Measurements from ENCODE around the gene PPP2R5C.
"Not testable (repeated sequence)": the region's sequence is repeated elsewhere in the genome, so short reads cannot be mapped to it uniquely, and the experiment has no call there.

Gene PPP2R5C

DNA sequence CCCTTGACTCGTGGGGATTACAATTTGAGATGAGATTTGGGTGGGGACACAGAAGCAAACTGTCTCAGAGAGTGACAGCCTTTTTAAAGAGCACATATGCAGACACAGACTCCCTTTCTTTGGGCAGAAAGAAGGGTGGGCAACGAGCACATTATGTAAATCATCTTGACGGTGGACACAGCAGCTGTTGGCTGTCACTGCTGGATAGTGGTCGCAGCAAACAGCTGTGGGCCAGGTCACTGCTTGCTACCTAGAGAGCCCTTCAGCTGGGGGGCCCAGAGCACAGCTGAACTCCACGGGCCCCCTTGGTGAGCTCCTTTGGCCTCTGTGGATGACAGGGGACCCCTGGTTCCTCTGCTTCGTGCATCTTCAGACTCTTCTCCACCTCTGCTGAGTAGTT is 23.1 kb downstream of the PPP2R5C start:
- no peak for DNase-seq

DNA sequence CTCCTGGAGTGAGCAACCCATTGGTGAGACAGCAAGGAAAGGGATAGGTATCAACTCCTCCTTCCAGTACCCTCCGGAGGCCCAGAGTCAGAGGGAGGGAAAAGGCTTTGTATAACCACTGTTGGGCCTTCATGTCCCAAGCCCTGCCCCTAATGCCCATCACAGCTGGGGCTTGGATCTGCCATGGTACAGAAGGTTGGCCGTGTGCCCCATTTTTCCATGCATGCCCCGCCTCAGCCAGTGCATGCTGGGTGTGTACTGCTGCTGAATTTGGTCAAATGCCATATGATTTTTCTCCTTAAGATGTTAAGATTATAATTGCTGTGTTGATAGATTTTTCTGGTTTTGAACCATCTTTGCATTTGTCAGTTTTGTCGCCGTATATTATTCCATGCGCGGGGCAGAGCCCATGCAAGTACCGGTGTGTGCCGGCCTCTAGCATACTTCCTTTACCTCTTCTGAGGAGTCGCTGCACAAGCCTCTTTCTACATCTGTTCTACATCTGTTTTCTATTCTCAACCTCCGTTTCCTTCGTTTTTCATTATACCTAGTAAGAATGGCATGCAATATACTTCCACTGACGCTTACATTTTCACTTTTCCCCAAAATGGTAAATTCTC is 26.6 kb downstream of the PPP2R5C start:
- DNase-seq: no peak

DNA sequence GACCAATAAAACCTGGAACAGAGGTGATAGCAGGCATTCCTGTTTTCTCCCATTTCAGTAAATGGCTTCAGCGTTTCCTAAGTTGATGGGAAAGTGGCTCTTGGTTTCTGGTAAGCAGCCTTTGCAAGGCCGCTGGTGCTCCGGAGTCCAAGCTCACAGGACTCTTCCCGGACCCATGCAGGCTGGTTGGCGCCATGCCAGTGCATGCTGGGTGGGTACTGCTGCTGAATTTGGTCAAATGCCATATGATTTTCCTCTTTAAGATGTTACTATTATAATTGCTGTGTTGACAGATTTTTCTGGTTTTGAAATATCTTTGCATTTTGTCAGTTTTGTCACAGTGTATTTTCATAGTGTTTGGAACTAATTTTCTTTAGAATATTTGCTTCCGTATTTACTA is 27.7 kb downstream of the PPP2R5C start:
- DNase-seq: no peak

DNA sequence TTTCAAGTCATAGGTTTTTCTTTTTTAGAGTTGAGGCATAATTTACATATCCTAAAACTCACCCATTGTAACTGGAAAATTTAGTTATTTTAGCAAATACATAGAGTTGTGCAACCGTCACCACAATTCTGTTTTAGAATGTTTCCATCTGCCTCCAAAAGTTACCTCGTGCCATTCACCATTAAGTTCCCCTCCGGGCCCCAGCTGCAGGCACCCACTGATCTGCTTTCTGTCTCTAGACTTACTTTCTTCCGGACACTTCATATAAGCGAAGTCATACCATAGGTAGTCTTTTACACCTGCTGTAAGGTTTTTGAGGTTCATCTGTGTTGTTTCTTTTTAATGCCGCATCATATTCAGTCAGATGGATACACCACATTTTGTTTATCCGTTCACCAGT is 28.7 kb downstream of the PPP2R5C start:
- DNase-seq: peak; percentile 77

DNA sequence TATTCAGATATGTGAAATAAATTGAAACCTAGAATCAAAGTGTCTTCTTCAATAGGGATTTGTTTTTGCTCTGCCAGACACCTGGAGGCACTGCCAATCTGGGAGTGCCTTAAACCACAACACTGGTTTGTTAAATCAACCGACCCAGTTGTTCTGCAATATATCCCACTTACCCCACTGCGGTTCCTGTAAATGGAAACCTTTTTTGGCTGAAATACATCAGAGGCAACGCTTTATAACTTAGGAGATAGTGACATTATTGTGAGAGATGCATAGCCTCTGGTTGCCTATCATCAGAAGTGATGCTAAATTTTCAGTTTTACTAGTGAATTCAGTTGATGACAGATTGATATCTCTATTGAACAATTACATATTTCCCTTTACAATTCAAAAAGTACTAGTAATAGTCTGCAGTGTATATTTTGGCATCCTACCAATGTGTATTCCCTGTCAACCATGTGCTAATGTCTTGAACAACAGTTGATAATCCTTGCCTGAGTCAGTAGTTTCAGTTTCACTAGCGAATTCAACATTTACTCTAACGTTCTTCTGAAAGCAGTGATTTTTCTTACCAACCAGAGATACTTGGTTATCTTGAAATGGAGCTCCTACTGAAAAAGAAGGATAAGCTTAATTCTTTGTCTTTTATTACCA is 30.5 kb downstream of the PPP2R5C start:
- peak; percentile 65 for DNase-seq

DNA sequence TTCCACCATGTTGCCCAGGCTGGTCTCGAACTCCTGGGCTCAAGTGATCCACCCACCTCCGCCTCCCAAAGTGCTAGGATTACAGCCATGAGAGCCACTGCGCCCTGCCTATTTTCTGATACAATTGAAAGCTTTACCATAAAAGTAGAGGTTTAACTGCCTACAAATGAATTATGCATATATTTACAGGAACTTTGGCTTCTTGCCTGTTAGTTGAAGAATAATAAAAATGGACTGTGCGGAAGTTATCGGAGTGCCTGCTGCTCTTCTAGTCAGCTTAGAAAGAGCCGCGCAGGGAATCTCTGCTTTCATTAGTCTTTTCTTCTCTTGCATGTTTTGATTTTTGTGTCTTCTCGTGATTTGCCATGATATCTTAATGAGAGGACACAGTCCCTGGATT is 34.5 kb downstream of the PPP2R5C start:
- no peak for DNase-seq

DNA sequence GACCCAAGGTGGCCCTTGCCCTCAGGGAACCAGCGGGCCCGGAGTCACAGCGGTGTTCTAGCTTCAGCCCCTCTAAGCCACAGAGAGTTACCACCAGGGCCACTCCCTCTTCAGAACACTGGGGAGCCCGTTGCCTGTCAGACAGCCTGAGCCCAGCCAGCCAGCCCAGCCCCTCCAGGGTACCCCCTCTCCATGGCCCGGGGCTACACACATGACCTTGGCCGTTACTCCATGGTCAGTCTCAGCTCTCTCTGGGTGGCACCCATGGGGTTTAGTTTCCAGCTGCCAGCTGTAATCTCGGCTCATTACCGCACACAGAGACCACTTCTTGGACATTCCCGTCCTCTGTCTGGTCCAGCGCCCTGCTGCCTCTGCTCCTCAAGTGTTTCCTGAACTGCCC is 35.0 kb downstream of the PPP2R5C start:
- no peak for DNase-seq

DNA sequence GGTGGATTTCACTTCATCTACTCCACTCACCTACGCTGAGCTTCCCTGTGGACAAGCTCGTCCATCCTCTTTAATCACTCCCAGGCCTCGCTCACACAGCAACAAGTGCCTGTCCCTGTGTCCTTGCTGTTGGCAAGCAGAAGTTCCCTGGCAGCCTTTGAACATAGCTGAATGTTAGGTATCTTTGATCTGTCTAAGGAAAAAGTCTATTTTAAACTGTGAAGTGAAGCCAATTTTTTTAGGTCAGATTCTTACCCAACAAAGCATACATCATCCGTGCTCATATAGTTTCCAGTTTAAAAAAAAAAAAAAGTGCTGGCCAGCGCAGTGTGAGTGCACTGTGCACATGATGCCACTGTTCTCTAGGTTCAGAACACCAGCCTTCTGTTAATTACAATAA is 36.3 kb downstream of the PPP2R5C start:
- no peak for DNase-seq

DNA sequence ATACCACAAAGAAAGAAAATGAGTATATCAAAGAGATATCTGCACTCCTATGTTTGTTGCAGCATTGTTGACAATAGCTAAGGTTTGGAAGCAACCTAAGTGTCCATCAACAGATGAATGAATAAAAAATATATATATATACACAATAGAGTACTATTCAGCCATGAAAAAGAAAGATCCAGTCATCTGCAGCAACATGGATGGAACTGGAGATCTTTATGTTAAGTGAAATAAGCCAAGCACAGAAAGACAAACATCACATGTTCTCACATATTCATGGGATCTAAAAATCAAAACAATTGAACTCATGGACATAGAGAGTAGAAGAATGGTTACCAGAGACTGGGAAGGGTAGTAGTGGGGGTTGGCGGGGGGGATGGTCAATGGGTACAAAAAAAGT is 42.9 kb downstream of the PPP2R5C start:
- not testable (repeated sequence) for DNase-seq

DNA sequence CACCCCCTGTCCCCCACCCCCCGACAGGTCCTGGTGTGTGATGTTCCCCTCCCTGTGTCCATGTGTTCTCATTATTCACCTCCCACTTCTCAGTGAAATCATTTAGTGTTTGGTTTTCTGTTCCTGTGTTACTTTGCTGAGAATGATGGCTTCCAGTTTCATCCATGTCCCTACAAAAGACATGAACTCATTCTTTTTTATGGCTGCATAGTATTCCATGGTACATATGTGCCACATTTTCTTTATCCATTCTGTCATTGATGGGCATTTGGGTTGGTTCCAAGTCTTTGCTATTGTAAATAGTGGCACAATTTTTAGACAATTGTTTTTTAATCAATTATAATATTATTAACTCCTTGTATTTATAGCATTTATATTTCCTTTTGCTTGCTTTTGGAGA is 44.7 kb downstream of the PPP2R5C start:
- DNase-seq: not testable (repeated sequence)

DNA sequence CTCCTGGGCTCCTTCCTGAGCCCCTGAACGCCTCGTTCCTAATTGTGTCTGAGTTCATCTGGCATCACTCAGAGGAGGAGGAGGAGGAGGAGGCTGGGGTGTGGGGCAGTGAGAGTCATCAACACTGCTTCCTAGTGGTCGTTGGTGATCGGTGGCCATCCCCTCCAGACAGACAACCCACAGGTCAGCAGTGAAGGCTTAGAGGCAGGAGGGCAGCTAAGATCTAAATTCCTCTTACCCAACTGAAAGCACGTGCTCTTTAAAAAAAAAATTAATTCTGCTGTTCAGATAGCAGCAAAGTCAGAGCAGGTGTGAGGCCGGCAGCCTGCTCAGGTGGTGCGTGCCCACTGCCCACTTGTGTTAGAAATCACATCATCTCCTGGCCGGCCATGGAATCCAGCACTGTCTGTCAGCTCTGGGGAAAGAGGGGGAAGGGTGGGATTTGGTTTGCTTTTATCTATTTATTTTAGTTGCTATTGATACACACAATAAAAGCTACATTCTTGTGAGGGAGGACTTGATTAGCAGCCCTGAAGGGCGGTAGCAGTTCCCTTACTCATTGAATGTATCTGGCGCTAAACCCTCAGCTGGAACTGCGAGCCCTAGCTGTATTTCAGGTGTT is 46.6 kb downstream of the PPP2R5C start:
- DNase-seq: peak; percentile 14

DNA sequence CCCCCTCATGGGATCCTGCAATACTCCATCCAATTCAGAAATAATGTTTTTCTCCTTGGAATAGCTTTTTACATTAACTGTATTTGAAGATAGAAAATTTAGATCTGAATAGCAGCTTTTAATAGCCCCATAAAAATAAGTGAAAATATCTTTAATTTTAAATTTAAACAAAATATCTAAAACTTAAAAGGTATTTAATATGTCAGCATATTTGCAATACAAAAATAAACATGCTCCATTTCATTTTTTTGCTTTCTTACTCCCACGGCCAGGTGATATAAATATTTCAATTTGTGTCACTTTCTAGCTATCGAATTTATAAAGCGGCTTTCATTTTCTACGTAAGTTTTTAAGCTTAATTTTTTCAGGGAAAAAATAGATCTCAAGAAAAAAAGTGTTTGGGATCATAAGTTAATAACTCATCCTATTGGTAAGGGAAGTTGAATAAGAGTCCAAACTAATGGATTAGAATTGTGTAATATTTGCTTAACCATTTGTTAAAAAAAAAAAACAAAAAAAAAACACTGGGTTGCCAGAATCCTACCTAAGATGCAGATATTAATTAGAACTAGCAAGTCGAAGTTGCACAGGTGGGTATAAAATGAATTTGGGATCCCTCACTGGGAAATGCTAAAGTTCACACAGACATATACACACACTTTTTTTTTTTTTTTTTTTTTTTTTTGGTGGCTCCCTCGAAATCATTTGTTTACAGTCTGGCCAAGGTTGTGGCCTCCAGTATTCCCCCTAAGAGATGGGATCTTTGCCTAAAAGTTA is 47.6 kb downstream of the PPP2R5C start:
- DNase-seq: no peak

DNA sequence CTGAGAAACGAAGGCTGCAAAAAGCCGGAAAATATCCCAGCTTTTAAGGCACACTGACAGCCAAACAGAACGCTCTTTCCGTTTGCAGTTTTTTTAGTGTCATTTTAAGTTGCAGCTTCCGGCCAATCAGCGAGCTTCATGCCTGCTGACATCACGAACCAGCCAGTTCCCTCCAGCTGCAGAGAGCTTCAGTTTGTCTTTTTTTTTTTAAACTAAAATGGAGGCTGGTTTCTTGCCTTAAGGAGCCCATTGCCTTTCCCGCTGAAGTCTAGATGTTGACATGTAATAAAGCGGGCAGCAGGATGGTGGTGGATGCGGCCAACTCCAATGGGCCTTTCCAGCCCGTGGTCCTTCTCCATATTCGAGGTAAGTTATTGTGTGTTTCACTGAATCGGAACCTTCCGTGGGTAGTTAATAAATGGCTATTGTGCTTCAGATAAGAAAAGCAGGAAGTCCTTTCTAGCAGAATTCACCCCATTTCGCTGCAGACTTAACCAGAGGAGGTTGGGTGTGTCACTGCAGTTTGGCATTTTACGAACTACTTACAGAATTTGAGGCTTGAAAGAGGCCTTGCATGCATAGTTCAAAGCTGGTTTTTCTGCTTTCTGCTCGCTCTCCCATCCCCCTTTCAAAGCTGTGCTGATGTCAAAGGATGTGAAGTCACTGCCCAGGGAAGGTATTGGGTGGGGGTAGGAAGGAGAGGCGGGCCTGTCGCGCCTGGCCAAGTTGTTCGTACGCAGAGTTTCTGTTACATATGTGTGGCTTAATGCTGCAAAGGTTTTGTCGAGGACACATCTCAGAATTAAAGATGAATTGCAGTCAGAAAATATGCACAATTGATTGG is 48.4 kb downstream of the PPP2R5C start:
- peak; percentile 96 for DNase-seq

DNA sequence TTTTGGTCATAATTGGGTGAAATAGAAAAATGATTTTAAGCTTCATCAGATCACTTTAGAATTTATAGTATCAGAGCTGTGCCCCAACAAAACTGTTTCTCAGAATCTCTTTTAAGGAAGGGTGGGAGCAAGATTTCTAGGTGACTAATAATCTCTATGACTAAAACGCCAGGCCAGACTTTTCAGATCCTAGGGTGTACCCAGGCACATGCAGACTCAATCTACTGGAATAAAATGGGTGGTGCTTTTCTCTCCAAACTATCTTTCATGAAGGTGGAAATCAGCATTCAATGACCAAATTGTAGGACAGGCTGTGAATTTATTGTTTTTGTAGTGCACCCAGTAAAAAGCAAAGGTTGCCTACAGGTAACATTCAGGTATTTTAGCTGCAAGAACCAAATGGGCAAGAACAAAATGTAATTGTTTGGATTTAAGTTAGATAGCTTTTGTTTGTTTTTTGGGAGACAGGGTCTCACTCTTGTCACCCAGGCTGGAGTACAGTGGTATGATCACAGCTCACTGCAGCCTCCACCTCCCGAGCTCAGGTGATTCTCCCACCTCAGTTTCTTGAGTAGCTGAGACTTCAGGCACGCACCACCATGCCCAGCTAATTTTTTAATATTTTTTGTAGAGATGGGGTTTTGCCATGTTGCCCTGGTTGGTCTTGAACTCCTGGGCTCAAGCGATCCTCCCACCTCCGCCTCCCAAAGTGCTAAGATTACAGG is 49.5 kb downstream of the PPP2R5C start:
- no peak for DNase-seq

DNA sequence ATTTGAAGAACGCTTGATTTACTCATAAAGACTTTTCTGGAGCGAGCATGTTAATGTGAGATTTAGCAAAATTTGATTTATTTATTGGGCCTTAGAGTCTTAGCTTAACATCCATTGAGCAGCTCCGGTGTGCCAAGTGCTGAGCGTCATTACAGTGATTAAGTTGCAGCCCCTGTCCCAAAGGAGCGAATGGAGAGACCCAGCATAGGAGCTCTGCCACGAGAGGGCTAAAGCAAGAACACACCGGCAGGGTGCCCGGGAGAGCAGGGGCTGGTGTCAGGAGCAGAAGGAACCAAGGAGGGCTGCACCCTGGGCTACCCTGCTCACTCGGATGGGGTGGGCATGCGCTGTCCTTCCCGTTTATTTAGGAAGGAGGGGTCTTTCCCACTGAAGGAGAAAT is 50.6 kb downstream of the PPP2R5C start:
- DNase-seq: no peak

DNA sequence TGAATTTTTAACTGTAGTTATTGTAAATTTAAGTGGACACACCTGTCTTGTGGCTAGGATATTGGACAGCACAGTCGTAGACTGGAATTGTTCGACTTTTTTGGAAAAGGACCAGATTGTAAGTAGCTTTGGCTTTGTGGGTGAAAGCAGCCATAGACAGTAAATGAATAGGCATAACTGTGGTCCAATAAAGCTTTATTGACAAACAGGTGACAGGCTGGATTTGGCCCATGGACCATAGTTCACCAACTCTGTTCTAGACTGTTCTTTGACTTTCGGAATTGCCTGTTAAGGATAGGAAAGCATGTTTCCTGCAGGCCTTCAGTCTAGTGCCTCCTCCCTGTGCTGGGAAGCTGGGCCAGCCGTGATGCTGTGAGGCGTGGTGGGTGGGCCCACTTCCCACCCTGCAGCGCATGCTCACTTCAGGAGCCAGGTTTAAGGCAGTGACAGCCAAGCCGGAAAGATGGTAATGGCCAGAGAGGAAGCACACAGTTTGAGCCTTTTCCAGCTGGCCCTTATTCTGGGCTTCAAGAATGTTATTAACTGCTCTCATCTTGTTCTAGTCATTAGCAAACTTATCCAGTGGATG is 51.8 kb downstream of the PPP2R5C start:
- DNase-seq: no peak

DNA sequence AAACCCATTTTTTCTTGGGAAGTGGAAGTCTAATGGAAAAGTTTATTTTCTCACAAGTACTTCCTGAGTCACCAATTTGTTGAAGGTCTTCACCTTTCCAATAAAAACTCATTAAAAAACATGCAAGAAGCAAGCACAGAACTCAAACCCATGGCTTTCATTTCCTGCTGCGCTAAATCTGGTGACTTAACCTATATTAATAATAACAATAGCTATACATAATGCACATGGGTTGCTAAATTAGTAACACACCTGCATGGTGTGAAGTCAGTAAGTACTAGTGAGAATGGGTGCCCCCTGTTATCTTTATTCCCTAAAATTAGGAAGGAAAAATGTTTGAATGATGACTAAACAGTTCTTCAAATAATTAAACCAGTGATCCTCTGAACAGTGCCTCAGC is 52.3 kb downstream of the PPP2R5C start:
- DNase-seq: no peak

DNA sequence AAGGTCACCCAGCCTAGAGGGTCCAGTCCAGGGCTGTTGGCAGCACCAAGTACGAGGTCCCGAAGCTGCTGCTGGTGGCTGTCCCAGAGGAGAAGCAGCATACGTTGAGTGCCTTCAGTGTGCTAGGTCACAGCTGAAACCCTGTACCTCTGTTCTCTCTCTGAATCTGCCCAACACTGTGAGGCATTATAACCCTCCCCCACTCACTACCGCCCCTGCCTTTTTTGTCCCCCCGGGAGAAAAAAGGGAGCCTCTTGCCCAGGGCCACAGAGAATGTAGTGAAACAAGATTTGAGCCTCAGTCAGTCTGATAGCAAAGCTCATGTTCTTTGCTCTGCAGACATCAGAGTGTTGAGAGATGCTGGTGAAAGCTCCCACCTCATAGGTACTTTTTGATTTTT is 53.4 kb downstream of the PPP2R5C start:
- no peak for DNase-seq

DNA sequence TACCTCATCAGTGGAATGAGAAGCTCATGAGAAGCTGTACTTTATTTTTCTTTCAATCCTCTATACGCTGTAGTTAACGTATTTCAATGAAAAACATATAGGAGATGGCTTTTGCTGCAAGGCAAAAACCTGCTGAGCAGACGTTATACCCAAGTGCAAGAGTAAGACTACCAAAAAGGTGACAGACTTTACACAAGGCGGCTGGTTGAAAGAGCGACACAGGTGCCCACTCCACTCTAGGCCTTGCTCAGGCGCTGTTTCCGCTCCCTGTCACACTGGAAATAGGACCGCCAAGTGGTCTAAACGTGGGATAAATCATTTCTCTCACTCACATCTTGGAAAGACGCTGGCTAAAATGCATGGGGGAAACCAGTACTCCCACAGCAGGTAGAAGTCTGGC is 54.5 kb downstream of the PPP2R5C start:
- no peak for DNase-seq

DNA sequence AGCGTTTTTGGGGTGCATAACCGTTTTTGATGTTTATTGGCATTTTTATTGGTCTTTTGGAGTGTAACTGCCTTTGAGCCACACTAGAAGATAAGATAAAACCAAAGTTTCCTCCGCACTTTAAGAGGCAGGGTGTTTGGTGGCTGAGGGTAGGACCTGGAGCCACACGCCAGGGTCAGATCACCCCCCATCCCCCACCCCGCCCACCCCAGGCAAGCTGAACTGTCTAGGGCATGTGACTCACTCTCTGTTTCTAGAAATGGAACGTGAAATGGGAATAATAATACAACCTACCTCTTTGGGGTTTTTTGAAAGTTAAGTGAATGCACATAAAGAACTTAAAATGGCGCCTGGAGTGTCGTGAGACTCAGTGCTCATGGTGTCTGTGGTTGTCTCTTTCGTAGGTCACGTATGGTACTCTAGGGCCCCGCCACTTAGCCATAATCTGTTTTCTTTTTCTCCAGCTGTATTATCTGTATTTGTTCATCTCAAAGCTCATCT is 56.0 kb downstream of the PPP2R5C start:
- no peak for DNase-seq

DNA sequence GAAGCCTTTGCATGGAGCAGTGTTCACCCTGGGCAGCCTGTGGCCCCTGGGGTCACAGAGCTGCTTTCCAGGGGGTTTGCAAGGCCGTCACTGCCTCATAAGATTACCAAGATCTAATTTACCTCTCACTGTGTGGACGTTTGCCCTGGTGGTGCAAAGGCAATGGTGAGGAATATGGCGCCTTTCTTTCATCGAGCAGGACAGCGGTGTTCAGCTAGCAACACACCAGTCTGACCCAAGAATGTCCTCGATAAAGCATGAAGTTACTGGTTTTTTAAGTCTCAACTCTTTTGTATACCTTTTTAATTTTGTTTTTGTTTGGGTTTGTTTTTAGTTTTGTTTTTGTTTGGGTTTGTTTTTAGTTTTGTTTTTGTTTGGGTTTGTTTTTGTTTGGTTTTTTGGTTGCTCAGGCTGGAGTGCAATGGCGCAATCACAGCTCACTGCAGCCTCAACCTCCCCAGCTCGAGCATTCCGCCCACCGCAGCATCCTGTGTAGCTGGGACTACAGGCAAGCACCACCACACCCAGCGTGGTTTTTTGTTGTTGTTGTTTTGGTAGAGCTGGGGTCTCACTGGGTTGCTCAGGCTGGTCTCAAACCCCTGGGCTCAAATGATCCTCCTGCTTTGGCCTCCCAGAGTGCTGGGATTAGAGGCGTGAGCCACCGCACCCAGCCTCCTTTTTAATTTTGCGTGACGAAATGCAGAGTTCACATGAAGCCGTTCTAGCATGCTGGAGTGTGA is 57.9 kb downstream of the PPP2R5C start:
- DNase-seq: no peak

Measured in MV-4-11 (cell line).